Thymus (tissue), 11 donors: ENCODE data around the gene VKORC1. TPM values are rescaled to one million over a fixed set of nuclear protein-coding genes. Genes with fewer than 3 reads are reported as not detected.

Experiments used
- DNase-seq, 9 donors: peaks; one replicate each; pipeline ENCODE4 v3.0.0-alpha.2; 2013; ENCODE audit warnings: low spot score in 9 of 9, low read depth in 6 of 9, missing footprints in 1 of 9
- H3K27ac ChIP-seq, 2 donors: one replicate each; pipeline ENCODE4 v1.5.1; 2013; ENCODE audit warnings: control low read depth in 1 of 2, low read depth in 1 of 2, low read length in 1 of 2, mild to moderate bottlenecking in 1 of 2, moderate library complexity in 1 of 2
- H3K27me3 ChIP-seq, 2 donors: one replicate each; pipeline ENCODE4 v1.5.1; 2013; ENCODE audit warnings: low read length in 1 of 2; ENCODE audit not compliant: control insufficient read depth in 2 of 2, insufficient read depth in 1 of 2
- H3K36me3 ChIP-seq, 2 donors: one replicate each; pipeline ENCODE4 v1.5.1; 2013; ENCODE audit warnings: low read length in 1 of 2, mild to moderate bottlenecking in 1 of 2, moderate library complexity in 1 of 2; ENCODE audit not compliant: control insufficient read depth in 2 of 2, insufficient read depth in 2 of 2
- H3K4me1 ChIP-seq, 2 donors: one replicate each; pipeline ENCODE4 v1.5.1; 2013; ENCODE audit warnings: low read length in 2 of 2; ENCODE audit not compliant: control insufficient read depth in 2 of 2, insufficient read depth in 2 of 2
- H3K4me3 ChIP-seq, 2 donors: one replicate each; pipeline ENCODE4 v1.5.1; 2013; ENCODE audit warnings: low read length in 2 of 2, control low read depth in 1 of 2, mild to moderate bottlenecking in 1 of 2
- H3K9me3 ChIP-seq, 2 donors: one replicate each; pipeline ENCODE4 v1.5.1; 2013; ENCODE audit warnings: low read length in 1 of 2, mild to moderate bottlenecking in 1 of 2; ENCODE audit not compliant: control insufficient read depth in 2 of 2, insufficient read depth in 1 of 2
- WGBS: extraction: QIAGEN DNeasy Blood & Tissue Kit; methylation state at CpG from one replicate; pipeline ENCODE4 v1.1.7; 2013; 5-methylcytosine and 5-hydroxymethylcytosine counted together
- polyA plus RNA-seq: library from polyadenylated mRNA; stranded (reverse); fragments of 200-250 nt; gene quantifications from one replicate; pipeline ENCODE4 v1.2.3, GENCODE V29; 2013
- total RNA-seq: library from RNA; stranded (reverse); fragments of 120-200 nt; gene quantifications from one replicate; pipeline ENCODE4 v1.2.4, GENCODE V29; 2013
- donor health status: healthy.

Gene VKORC1
- total and polyA plus RNA-seq, 2 donors, result 36.0 to 48.7 TPM

GRCh38 chr16:31043898-31044481 is 50.6 kb downstream of the VKORC1 start:
- H3K9me3 ChIP-seq, result no peaks in the 10 kb centered on the region

GRCh38 chr16:31043352-31043751 is 51.2 kb downstream of the VKORC1 start:
- WGBS, result 95% methylated on average over 1 of the region's 1 CpG
- H3K27ac ChIP-seq, result no peak overlapping the region
- H3K36me3 ChIP-seq, result peaks cover 16 to 32% of the 10 kb centered on the region in 2 donors
- no peaks in the 10 kb centered on the region for H3K27me3 ChIP-seq
- no peak overlapping the region for H3K4me3 ChIP-seq
- H3K4me1 ChIP-seq, result no peaks in the 10 kb centered on the region
- DNase-seq, result no peak
- no peaks in the 10 kb centered on the region for H3K9me3 ChIP-seq

More at GRCh38 chr16:31043898-31044481, 50.6 kb downstream of the VKORC1 start:
- Histone ChIP-seq H3K27ac (no peak overlapping the region), H3K4me1 (no peaks in the 10 kb centered on the region), H3K4me3 (no peak overlapping the region), H3K36me3 (peaks cover 11 to 26% of the 10 kb centered on the region in 2 donors), H3K27me3 (no peaks in the 10 kb centered on the region)
- 95% methylated on average over 4 of the region's 4 CpGs for WGBS
- DNase-seq, result no peak

- H3K9me3 ChIP-seq, result no peaks in the 10 kb centered on the region
- no peaks in the 10 kb centered on the region for H3K4me1 ChIP-seq
- H3K4me3 ChIP-seq, result no peak overlapping the region
- DNase-seq, result no peak
- H3K27me3 ChIP-seq, result no peaks in the 10 kb centered on the region
- 99% methylated on average over 10 of the region's 10 CpGs for WGBS
- no peak overlapping the region for H3K27ac ChIP-seq
- H3K36me3 ChIP-seq, result peaks cover 18 to 37% of the 10 kb centered on the region in 2 donors
Observed at GRCh38 chr16:31042866-31043265, 51.7 kb downstream of the VKORC1 start.

Other genes starting within 250 kb of the VKORC1 start
- gene BCL7C, start 200.7 kb downstream of the VKORC1 start, total RNA-seq, result 26.7 TPM
- gene BCL7C, start 200.7 kb downstream of the VKORC1 start, polyA plus RNA-seq, result 29.2 TPM
- gene CTF1, start 198.2 kb downstream of the VKORC1 start, total RNA-seq, result 0.38 TPM
- gene CTF1, start 198.2 kb downstream of the VKORC1 start, polyA plus RNA-seq, result 3.8 TPM
- 10.2 TPM for gene FBXL19, start 171.2 kb downstream of the VKORC1 start, total RNA-seq
- gene FBXL19, start 171.2 kb downstream of the VKORC1 start, polyA plus RNA-seq, result 17.0 TPM
- 12.3 TPM for gene ORAI3, start 145.7 kb downstream of the VKORC1 start, total RNA-seq
- 26.4 TPM for gene ORAI3, start 145.7 kb downstream of the VKORC1 start, polyA plus RNA-seq
- 2.4 TPM for gene SETD1A, start 137.0 kb downstream of the VKORC1 start, total RNA-seq
- 13.1 TPM for gene SETD1A, start 137.0 kb downstream of the VKORC1 start, polyA plus RNA-seq
- gene HSD3B7, start 109.6 kb downstream of the VKORC1 start, total RNA-seq, result 3.5 TPM
- gene HSD3B7, start 109.6 kb downstream of the VKORC1 start, polyA plus RNA-seq, result 8.4 TPM
- 0.19 TPM for gene STX1B, start 84.2 kb downstream of the VKORC1 start, total RNA-seq
- gene STX1B, start 84.2 kb downstream of the VKORC1 start, polyA plus RNA-seq, result 1.0 TPM
- gene STX4, start 61.2 kb downstream of the VKORC1 start, total RNA-seq, result 20.0 TPM
- 108 TPM for gene STX4, start 61.2 kb downstream of the VKORC1 start, polyA plus RNA-seq
- 4.3 TPM for gene ZNF668, start 20.6 kb downstream of the VKORC1 start, total RNA-seq
- gene ZNF668, start 20.6 kb downstream of the VKORC1 start, polyA plus RNA-seq, result 7.1 TPM
- 12.7 TPM for gene ZNF646, start 20.4 kb downstream of the VKORC1 start, total RNA-seq
- gene ZNF646, start 20.4 kb downstream of the VKORC1 start, polyA plus RNA-seq, result 8.1 TPM
- 0.90 TPM for gene PRSS53, start 5.9 kb downstream of the VKORC1 start, total RNA-seq
- 2.9 TPM for gene PRSS53, start 5.9 kb downstream of the VKORC1 start, polyA plus RNA-seq
- gene BCKDK, start 13.6 kb upstream of the VKORC1 start, total RNA-seq, result 9.3 TPM
- gene BCKDK, start 13.6 kb upstream of the VKORC1 start, polyA plus RNA-seq, result 16.7 TPM
- 62.3 TPM for gene KAT8, start 22.9 kb upstream of the VKORC1 start, total RNA-seq
- 72.9 TPM for gene KAT8, start 22.9 kb upstream of the VKORC1 start, polyA plus RNA-seq
- 12.8 TPM for gene PRSS8, start 40.9 kb upstream of the VKORC1 start, total RNA-seq
- gene PRSS8, start 40.9 kb upstream of the VKORC1 start, polyA plus RNA-seq, result 18.2 TPM
- gene PRSS36, start 55.3 kb upstream of the VKORC1 start, total RNA-seq, result 5.7 TPM
- 4.3 TPM for gene PRSS36, start 55.3 kb upstream of the VKORC1 start, polyA plus RNA-seq
- 36.5 TPM for gene FUS, start 85.3 kb upstream of the VKORC1 start, total RNA-seq
- gene FUS, start 85.3 kb upstream of the VKORC1 start, polyA plus RNA-seq, result 478 TPM
- 55.3 TPM for gene PYCARD, start 108.0 kb upstream of the VKORC1 start, total RNA-seq
- gene PYCARD, start 108.0 kb upstream of the VKORC1 start, polyA plus RNA-seq, result 62.7 TPM
- gene TRIM72, start 119.3 kb upstream of the VKORC1 start, total RNA-seq, result 0.19 TPM
- 0.50 TPM for gene TRIM72, start 119.3 kb upstream of the VKORC1 start, polyA plus RNA-seq
- 1.3 TPM for gene PYDC1, start 122.3 kb upstream of the VKORC1 start, total RNA-seq
- 10.1 TPM for gene PYDC1, start 122.3 kb upstream of the VKORC1 start, polyA plus RNA-seq
- gene ITGAM, start 165.2 kb upstream of the VKORC1 start, total RNA-seq, result 6.8 TPM
- gene ITGAM, start 165.2 kb upstream of the VKORC1 start, polyA plus RNA-seq, result 7.0 TPM